HG03196 (cell line): ENCODE data around the gene CDCP2.

Experiments
- ATAC-seq: cut with Tn5 transposase; IDR thresholded peaks from one replicate; pipeline ENCODE4 v1.9.1; 2021; ENCODE audit not compliant: unreplicated experiment

CDCP2 gene

DNA sequence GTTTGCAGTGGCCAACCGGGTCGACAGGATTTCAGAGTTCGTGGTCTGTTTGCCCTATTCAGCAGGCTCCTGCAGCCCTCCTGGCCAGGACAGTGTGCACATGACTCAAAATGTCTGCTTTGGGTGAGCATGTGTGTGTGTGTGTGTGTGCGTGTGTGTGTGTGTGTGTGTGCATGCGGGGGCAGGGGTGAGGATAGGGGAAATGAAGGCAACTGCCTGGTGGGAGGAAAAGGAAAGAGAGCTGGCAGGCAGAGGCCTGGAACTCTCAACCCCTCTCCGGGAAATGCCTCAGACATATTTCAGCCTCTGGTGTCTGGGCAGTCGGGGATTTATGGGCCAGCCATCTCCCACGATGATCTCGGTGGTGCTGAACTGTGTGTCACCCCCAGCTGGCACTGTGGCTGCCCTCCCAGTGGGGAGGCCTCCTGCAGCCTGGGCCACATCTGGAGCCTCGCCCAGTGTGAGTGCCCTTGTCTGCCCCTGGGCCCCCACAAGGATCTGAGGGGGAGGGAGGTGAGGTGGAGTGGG, 15.2 kb downstream of the CDCP2 start:
- no peak for ATAC-seq

- ATAC-seq, result no peak
Measured at GRCh38 chr1:54136963-54137533, 15.8 kb downstream of the CDCP2 start.

DNA sequence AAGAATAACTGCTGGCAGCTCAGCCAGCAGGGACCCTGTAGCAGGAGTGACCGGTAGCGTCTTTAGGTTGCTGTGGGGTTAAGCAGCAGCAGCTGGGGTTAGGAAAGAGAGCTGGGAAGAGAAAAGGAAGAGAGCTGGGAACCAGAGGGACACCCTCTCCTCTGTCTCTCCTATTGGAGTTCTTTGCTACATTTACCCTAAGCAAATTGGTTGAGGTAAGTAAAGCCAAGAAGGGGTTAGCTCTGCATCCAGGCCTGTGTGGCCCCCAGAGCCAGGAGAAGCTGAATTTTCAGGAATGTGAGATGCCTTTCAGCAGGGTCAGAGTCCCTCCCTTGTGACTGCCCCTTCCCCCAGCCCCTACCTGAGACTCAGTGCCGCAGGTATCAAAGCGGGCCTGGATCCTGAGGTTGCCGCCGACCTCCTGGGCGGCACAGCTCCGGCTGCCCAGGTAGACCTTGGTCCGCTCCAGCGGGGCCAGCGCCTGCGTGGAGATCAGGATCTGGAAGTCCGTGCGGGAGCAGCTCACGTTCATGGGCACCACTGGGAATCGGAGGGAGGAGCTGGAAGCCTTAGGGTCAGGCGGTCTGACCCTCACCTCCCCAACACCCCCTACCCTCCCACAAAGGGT, 16.4 kb downstream of the CDCP2 start:
- no peak for ATAC-seq

- no peak for ATAC-seq
Measured at GRCh38 chr1:54135436-54136120, 17.2 kb downstream of the CDCP2 start.

- ATAC-seq, result no peak
Measured at GRCh38 chr1:54134295-54134694, 18.5 kb downstream of the CDCP2 start.

- no peak for ATAC-seq
Measured at GRCh38 chr1:54132495-54132894, 20.3 kb downstream of the CDCP2 start.

- ATAC-seq, result no peak
Measured at GRCh38 chr1:54131419-54131818, 21.4 kb downstream of the CDCP2 start.

GRCh38 chr1:54129858-54130257, 22.9 kb downstream of the CDCP2 start:
- ATAC-seq, result no peak

DNA sequence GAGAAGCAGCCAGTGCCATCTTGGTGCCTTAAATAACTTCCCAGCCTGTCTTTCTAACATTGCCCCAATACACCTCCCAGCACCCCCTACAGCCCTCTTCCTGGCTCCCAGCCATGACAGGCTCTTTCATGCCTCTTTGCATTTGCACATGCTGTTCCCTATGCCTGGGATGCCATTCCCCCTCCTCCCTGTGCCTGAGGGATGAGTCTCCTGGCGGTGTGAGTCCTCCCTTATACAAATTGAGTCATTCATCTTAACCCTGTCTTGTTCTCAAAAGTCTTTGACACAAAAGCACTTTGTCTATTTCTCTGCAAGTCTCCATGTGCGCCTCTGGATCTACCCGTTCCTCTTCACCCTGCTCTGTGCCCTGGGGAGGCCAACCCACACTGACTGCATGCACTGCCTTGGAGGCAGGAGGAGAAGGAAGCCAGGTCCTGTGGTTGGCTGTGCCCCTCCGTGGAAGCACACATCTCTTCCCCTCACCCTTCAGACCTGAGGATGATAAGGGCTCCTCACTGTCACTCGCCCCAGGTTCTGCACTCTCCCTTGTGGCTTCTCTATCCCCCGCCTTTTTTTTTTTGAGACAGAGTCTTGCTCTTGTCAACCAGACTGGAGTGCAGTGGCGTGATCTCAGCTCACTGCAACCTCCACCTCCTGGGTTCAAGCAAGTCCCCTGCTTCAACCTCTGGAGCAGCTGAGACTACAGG, 25.1 kb downstream of the CDCP2 start:
- ATAC-seq, result no peak

DNA sequence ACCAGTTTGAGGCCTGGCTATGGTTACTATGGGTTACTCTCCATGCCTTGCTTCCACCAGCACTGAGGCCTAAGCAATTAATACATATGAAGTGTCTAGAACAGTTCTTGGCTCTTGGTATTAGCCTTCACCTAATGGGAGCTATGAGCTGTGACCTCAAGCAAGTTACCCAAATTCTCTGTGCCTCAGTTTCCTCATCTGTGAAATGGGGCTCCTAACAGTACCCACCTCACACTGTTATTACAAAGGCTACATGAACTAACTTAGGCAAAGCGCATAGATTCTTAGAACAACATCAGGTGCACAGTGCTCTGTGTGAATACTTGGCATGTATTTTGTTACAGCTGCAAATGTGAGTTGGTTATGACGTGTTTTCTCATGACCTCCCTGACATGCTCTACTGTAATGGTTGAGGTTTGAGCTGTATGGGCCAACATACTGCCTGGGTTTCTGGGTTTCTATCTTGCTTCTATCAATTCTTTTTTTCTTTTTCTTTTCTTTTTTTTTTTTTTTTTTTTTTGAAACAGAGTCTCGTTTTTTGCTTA, 26.5 kb downstream of the CDCP2 start:
- no peak for ATAC-seq

- no peak for ATAC-seq
Measured at GRCh38 chr1:54125386-54126070, 27.3 kb downstream of the CDCP2 start.

DNA sequence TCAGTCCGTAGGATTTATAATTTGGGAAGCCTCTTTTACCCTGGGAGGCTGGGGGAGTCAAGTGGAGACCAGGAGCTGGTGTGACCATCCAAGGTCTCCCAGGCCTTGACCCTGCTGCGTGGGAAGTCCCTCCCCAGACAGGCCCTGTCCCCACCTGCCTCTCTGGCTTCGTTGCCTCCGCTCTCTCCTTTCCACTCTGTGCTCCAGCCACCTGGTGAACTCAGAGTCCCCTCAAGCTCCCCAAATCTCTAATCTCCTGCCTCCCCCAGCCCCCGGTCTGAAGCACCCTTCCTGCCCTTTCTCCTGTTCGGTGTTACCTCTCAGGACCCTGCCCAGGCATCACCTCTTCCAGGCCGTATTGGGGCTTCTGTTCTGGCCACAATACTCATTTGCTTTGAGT, 27.9 kb downstream of the CDCP2 start:
- no peak for ATAC-seq

DNA sequence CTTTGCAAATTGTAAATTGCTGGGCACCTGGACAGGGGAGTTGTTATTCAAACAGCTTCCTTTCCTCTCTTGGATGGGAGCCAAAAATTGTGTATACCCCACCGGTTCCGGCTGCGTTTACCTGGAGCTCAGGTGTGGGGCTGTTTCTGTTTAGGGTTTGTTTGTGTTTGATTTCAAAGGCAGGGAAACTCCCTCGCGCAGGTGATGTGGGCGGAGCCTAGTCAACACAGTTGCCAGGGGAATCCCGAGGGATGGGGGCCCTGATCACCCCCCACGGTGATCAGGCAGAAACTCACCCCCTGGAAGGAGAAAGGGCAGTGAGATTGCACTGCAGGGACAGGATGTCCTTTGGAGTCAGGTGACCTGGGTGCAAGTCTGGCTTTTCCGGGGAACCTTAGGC, 28.3 kb downstream of the CDCP2 start:
- ATAC-seq, result no peak

DNA sequence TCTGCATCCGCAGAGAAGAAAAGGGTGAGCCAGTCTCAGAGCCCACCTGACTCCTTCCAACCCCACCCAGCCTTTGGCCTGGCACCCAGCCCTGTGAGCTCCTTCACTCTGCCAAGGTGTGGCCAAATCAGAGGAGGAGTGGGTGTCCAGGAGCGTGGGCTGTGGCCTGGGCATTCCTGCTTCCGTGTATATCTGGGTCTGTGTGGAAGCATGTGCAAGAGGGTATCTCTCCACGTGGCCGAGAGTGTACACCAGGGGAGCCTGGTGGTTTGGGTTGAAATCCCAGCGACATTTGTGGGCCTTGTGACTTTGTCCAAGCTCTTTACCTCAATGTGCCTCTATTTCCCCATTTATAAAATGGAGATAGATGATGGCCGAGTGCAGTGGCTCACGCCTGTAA, 29.8 kb downstream of the CDCP2 start:
- ATAC-seq, result no peak

DNA sequence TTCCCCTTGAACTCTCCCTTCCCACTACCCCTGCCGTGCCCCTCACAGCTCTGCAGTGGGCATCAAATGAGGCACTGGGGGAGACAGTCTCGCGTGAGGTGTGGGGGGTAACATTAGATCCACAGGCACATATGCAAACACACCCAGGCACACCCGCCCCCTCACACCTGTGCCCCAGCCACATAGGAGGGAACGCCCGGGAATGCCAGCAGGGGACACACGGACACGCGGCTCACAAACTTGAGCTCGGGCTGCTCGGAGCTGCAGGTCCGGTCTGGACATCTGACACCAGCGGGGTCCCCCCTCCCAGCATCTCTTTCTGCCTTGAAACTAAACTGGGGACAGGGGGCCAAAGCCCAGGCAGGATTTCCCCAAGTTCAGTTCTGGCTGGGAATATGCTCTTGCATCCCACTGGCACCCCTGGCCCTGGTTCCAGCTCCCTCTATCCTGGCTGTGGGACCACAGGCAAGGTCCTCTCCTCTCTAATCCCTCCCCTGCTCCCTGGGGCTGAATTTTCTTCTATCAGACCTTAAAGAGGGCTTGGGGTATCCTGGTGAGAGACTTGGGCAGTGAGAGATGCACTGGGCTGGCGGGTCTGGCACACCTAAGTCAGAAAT, 30.6 kb downstream of the CDCP2 start:
- ATAC-seq, result no peak

- no peak for ATAC-seq
Measured at GRCh38 chr1:54121482-54122134, 31.2 kb downstream of the CDCP2 start.

- ATAC-seq, result no peak
Measured at GRCh38 chr1:54120698-54121481, 31.9 kb downstream of the CDCP2 start.

- no peak for ATAC-seq
Measured at GRCh38 chr1:54120018-54120697, 32.6 kb downstream of the CDCP2 start.

DNA sequence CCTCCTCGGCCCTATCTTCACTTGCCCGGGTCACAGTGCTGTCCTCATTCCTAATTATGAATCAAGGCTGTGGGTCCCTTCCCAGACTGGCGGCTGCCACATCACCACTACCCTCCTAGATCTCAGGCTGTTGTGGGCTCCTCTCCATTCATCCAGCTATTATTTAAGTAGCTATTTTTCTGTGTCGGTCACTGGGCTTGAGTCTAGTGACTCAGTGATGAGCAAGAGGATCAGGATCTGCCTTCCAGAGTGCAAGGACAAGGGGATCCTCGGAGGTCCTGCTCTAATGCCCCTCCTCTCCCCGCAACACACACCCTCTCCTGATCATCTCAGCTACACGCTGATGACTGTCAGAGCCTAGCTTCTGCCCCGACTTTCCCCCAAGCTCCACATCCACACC, 34.1 kb downstream of the CDCP2 start:
- ATAC-seq, result no peak
